PC-3 (cell line): ENCODE results near the gene CPZ.

Source experiments
- CTCF ChIP-seq: fragments of 300-600 bp; sonication (generic); conservative IDR thresholded peaks from 2 replicates; pipeline ENCODE4 v1.5.1; 2017; ENCODE audit warnings: antibody characterized with exemption, low read depth, mild to moderate bottlenecking, low read length
- EZH2 ChIP-seq: fragments of 300-600 bp; sonication (generic); IDR thresholded peaks from one replicate; pipeline ENCODE4 v1.6.1; 2017; ENCODE audit warnings: antibody characterized with exemption, mild to moderate bottlenecking, low read length; ENCODE audit not compliant: unreplicated experiment

GRCh38 chr4:8550691-8551090 lies 41.9 kb upstream of the CPZ start:
- TF ChIP-seq EZH2 (no peak), CTCF (no peak)
